HepG2 (cell line): Measurements from ENCODE around the gene RABGAP1L. TPM values are rescaled to one million over a fixed set of nuclear protein-coding genes. Genes with fewer than 3 reads are reported as not detected.

Experiments
- ATAC-seq: fragments of 200-7000 bp; cut with Tn5 transposase; 3 replicates; pipeline ENCODE4 v1.9.1; 2020; ENCODE audit warnings: mild to moderate bottlenecking, moderate library complexity
- BruUV-seq: library from RNA; stranded (reverse); fragments of 400-500 nt; replicated peaks from 2 replicates; lab custom pipeline; 2021; lab: Mats Ljungman, UMichigan
- CTCF ChIA-PET: fragments of 300-600 bp; formaldehyde crosslinking; extraction: SDS; loops from one replicate; lab custom pipeline; 2021; ENCODE audit warnings: low total read pairs, inconsistent platforms, low intra/inter-chr PET ratio; lab: Yijun Ruan, JAX
- POLR2A ChIA-PET: fragments of 350-600 bp; sonication (Branson Sonifier 250); formaldehyde crosslinking; loops from one replicate; lab custom pipeline; 2020; ENCODE audit warnings: antibody characterized with exemption, inconsistent platforms; lab: Yijun Ruan, JAX
- DNase-seq: peaks from one replicate; pipeline ENCODE4 v3.0.0-alpha.2; 2015; ENCODE audit warnings: low spot score
- FAIRE-seq: peaks from 3 replicates; lab custom pipeline; 2011; peaks lifted over from hg19 to GRCh38; lab: Jason Lieb, UNC
- H2AFZ ChIP-seq: one replicate; pipeline ENCODE4 v1.6.1; 2011; ENCODE audit warnings: low read length, inconsistent platforms
- H3K27ac ChIP-seq: fragments of 300-600 bp; 3 replicates; pipeline ENCODE4 v1.8.0; 2011; ENCODE audit warnings: mixed run types, mild to moderate bottlenecking, mixed read lengths, low read length, inconsistent platforms; ENCODE audit not compliant: insufficient read depth; ENCODE audit errors: extremely low read length
- H3K27me3 ChIP-seq, 2 experiments: fragments of 200-600 bp in 1 of 2; 2 replicates in 1 of 2; 3 replicates in 1 of 2; pipeline versions ENCODE4 v1.6.0 to v1.8.0; 2011; ENCODE audit warnings: low read length in 2 of 2, mild to moderate bottlenecking in 2 of 2, moderate library complexity in 2 of 2, inconsistent platforms in 1 of 2; ENCODE audit not compliant: insufficient read depth in 2 of 2, control insufficient read depth in 1 of 2
- H3K36me3 ChIP-seq, 2 experiments: fragments of 200-600 bp in 1 of 2; replicated peaks in 1 of 2; 2 replicates in 1 of 2; 3 replicates in 1 of 2; pipeline versions ENCODE4 v1.5.1 to v1.8.0; 2011; ENCODE audit warnings: low read length in 2 of 2, inconsistent platforms in 1 of 2; ENCODE audit not compliant: insufficient read depth in 2 of 2, control insufficient read depth in 1 of 2
- H3K4me1 ChIP-seq: 2 replicates; pipeline ENCODE4 v1.5.1; 2012; ENCODE audit warnings: low read length, inconsistent platforms; ENCODE audit not compliant: insufficient read depth
- H3K4me2 ChIP-seq: 2 replicates; pipeline ENCODE4 v1.6.0; 2011; ENCODE audit warnings: low read depth, low read length, inconsistent platforms
- H3K4me3 ChIP-seq, 3 experiments: fragments of 200-600 bp in 1 of 3; sonication (generic), shearing (Covaris generic) in 1 of 3; replicated peaks in 1 of 3; 2 replicates each; pipeline ENCODE4 v1.5.1; 2011 to 2016; ENCODE audit warnings: low read length in 3 of 3, inconsistent platforms in 2 of 3, low read depth in 2 of 3, mild to moderate bottlenecking in 2 of 3, control low read depth in 1 of 3, mixed read lengths in 1 of 3; ENCODE audit not compliant: insufficient read depth in 1 of 3
- H3K79me2 ChIP-seq: one replicate; pipeline ENCODE4 v1.6.1; 2011; ENCODE audit warnings: low read length, inconsistent platforms; ENCODE audit not compliant: insufficient read depth
- H3K9ac ChIP-seq: 2 replicates; pipeline ENCODE4 v1.6.0; 2011; ENCODE audit warnings: mild to moderate bottlenecking, low read depth, low read length, inconsistent platforms; ENCODE audit not compliant: insufficient read depth
- H3K9me3 ChIP-seq: 2 replicates; pipeline ENCODE4 v1.5.1; 2012; ENCODE audit warnings: mild to moderate bottlenecking, low read length
- H4K20me1 ChIP-seq: 2 replicates; pipeline ENCODE4 v1.6.0; 2011; ENCODE audit warnings: inconsistent platforms, mild to moderate bottlenecking, low read length, moderate library complexity; ENCODE audit not compliant: insufficient read depth
- CEBPB ChIP-seq: IDR thresholded peaks from 2 replicates; pipeline ENCODE4 v1.6.1; 2011; ENCODE audit warnings: low read depth, low read length, improper control_type of control experiment, borderline replicate concordance
- CHD4 ChIP-seq: fragments of 200-600 bp; sonication (generic); IDR thresholded peaks from 2 replicates; pipeline ENCODE4 v1.7.0; 2017; ENCODE audit warnings: mild to moderate bottlenecking, low read length, borderline replicate concordance
- EZH2 ChIP-seq: conservative IDR thresholded peaks from 2 replicates; pipeline ENCODE4 v1.6.1; 2012; ENCODE audit warnings: mild to moderate bottlenecking, low read depth, low read length, moderate library complexity
- GABPB1 ChIP-seq: IDR thresholded peaks from 2 replicates; pipeline ENCODE4 v1.6.1; 2016; ENCODE audit warnings: mild to moderate bottlenecking, missing genetic modification reagents, moderate library complexity, missing compliant biosample characterization
- HOXA9 ChIP-seq: sonication (generic); formaldehyde crosslinking; IDR thresholded peaks from 2 replicates; pipeline ENCODE4 v1.8.1; 2022; ENCODE audit warnings: missing genetic modification reagents, mild to moderate bottlenecking, moderate library complexity, borderline replicate concordance
- SP1 ChIP-seq, 2 experiments: fragments of 450-650 bp in 1 of 2; sonication (generic) in 1 of 2; formaldehyde crosslinking in 1 of 2; IDR thresholded peaks; 2 replicates each; pipeline versions ENCODE4 v1.4.0 to v1.6.1; 2016 to 2020; ENCODE audit warnings: missing genetic modification reagents in 1 of 2
- TBP ChIP-seq: sonication (generic); formaldehyde crosslinking; IDR thresholded peaks from 2 replicates; pipeline ENCODE4 v1.5.0; 2020; ENCODE audit warnings: missing genetic modification reagents
- XBP1 ChIP-seq: sonication (generic); formaldehyde crosslinking; IDR thresholded peaks from 2 replicates; pipeline ENCODE4 v1.5.0; 2020; ENCODE audit warnings: missing genetic modification reagents
- ZNF615 ChIP-seq: sonication (generic); formaldehyde crosslinking; IDR thresholded peaks from 2 replicates; pipeline ENCODE4 v1.5.0; 2020; ENCODE audit warnings: mild to moderate bottlenecking, missing genetic modification reagents, borderline replicate concordance
- ZNF782 ChIP-seq: sonication (generic); formaldehyde crosslinking; IDR thresholded peaks from 2 replicates; pipeline ENCODE4 v1.4.0; 2020; ENCODE audit warnings: missing genetic modification reagents, mild to moderate bottlenecking, borderline replicate concordance
- WGBS: methylation state at CpG from one replicate; pipeline ENCODE4 v1.1.6; 2017; ENCODE audit warnings: low lambda C conversion rate; 5-methylcytosine and 5-hydroxymethylcytosine counted together
- in situ Hi-C: cut with HindIII; loops from 2 replicates; pipeline ENCODE4 v1.10.0; 2017; ENCODE audit warnings: low pct_unique_long_range_greater_than_20kb; ENCODE audit not compliant: extremely low pct_ligation_motif_present
- intact Hi-C: fragments of 100-400 bp; cut with micrococcal nuclease; formaldehyde crosslinking; loops from one replicate; pipeline ENCODE4 v1.10.0; 2022; ENCODE audit not compliant: unreplicated experiment
- polyA plus RNA-seq, 8 experiments: library from polyadenylated mRNA; depleted of rRNA in 3 of 8; stranded (reverse) in 7 of 8; unstranded in 1 of 8; fragments of >200 nt; fragmentation: Illumina TruSeq in 4 of 8; extraction: Trizol in 4 of 8; gene quantifications; 2 replicates each; pipeline versions ENCODE4 v1.2.1 to v1.2.3, GENCODE V29; 2011 to 2016; ENCODE audit warnings: low read depth in 4 of 8, missing spikeins in 1 of 8, mixed read lengths in 1 of 8; ENCODE audit not compliant: insufficient read depth in 1 of 8
- total RNA-seq, 5 experiments: library from RNA; depleted of rRNA; stranded (reverse); fragments of >200 nt; fragmentation: Illumina TruSeq; extraction: Trizol; gene quantifications; 2 replicates each; pipeline ENCODE4 v1.2.3, GENCODE V29; 2016; ENCODE audit warnings: low read depth in 1 of 5
- TF ChIP-seq, protein P1 (sequence below): sonication (generic); formaldehyde crosslinking; IDR thresholded peaks from 2 replicates; pipeline ENCODE4 v1.4.0; 2020; ENCODE audit warnings: missing genetic modification reagents
- TF ChIP-seq, protein P2 (sequence below): sonication (generic); formaldehyde crosslinking; IDR thresholded peaks from 2 replicates; pipeline ENCODE4 v1.8.1; 2023; ENCODE audit warnings: mild to moderate bottlenecking, moderate library complexity, missing genetic modification reagents

RABGAP1L gene
- total and polyA plus RNA-seq, 2 of the 13 experiments (the other 11 are each of a cell fraction or from before 2014, with no cell fraction given) = 7.9 to 22.6 TPM

DNA sequence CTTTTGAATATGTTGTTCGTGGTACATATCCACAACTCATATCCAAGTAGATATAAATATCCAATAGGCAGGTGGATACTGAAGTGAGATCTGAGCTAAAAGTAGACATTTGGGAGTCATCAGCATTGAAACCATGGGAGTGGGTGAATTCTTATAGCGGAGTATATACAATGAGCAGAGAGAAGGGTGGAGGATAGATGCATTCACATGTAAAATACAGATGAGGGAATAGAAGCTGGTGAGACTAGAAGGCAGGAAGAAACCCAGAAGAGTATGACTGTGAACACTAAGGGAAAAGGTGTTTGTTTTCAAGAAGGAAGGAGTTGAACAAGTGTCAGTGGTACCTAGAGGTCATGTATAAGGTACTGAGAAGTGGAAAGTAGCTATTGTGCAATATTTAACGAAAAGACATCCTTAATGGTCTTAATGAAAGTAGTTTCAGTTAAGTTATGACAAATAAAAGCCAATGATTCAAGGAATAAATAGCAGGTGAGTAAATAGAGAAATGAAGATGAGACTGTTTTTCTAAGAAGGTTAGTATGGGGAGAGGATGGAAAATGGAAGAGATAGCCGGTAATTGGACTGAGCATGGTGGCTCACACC lies 658.8 kb downstream of the RABGAP1L start:
- no peaks in the 10 kb centered on the region for H4K20me1 ChIP-seq
- no peak overlapping the region for H3K4me3 ChIP-seq
- H3K79me2 ChIP-seq = no peaks in the 10 kb centered on the region
- no peak overlapping the region for H3K4me2 ChIP-seq
- DNase-seq = no peak
- BruUV-seq = no TSS peak
- intact Hi-C loops (no loop called here), in situ Hi-C loops (no loop called here)
- no peak for FAIRE-seq
- no peak overlapping the region for H3K9ac ChIP-seq
- no peak overlapping the region for H3K27ac ChIP-seq
- H3K27me3 ChIP-seq = no peaks in the 10 kb centered on the region
- CTCF ChIA-PET = no interaction called here
- no peaks in the 10 kb centered on the region for H3K36me3 ChIP-seq
- peaks cover 3% of the 10 kb centered on the region for H3K4me1 ChIP-seq
- H2AFZ ChIP-seq = no peak overlapping the region
- TF ChIP-seq CEBPB (peak; percentile 77; the same call in 1 of the 2 replicates), EZH2 (no peak)
- POLR2A ChIA-PET = no interaction called here
- WGBS = 79% methylated on average over 4 of the region's 4 CpGs
- ATAC-seq = no peak
- no peaks in the 10 kb centered on the region for H3K9me3 ChIP-seq

DNA sequence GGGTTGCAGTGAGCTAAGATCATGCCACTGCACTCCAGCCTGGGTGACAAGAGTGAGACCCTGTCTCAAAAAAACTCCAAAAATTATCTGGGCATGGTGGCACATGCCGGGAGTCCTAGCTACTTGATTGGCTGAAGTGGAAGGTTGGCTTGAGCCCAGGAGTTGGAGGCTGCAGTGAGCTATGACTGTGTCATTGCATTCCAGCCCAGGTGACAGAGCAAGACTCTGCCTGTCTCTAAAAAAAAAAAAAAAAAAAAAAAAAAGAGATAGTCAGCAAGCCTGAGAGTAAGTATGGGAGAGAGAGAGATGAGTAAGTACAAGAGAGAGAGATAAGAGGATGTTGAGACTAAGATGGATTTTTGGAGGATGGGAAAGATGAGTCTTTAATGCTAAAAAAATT lies 659.6 kb downstream of the RABGAP1L start:
- in situ Hi-C loops (no loop called here), intact Hi-C loops (no loop called here)
- Histone ChIP-seq H3K9me3 (no peaks in the 10 kb centered on the region), H3K27me3 (no peaks in the 10 kb centered on the region), H2AFZ (no peak overlapping the region), H3K4me2 (no peak overlapping the region), H3K4me3 (no peak overlapping the region), H3K9ac (no peak overlapping the region), H3K27ac (no peak overlapping the region), H3K36me3 (no peaks in the 10 kb centered on the region), H3K4me1 (no peaks in the 10 kb centered on the region), H3K79me2 (no peaks in the 10 kb centered on the region), H4K20me1 (no peaks in the 10 kb centered on the region)
- WGBS = 93% methylated on average over 1 of the region's 1 CpG
- no peak for ATAC-seq
- POLR2A ChIA-PET = no interaction called here
- BruUV-seq = no TSS peak
- no peak for DNase-seq
- CTCF ChIA-PET = no interaction called here
- no peak for FAIRE-seq
- no peak for TF ChIP-seq GABPB1
- TF ChIP-seq, protein P1, sequence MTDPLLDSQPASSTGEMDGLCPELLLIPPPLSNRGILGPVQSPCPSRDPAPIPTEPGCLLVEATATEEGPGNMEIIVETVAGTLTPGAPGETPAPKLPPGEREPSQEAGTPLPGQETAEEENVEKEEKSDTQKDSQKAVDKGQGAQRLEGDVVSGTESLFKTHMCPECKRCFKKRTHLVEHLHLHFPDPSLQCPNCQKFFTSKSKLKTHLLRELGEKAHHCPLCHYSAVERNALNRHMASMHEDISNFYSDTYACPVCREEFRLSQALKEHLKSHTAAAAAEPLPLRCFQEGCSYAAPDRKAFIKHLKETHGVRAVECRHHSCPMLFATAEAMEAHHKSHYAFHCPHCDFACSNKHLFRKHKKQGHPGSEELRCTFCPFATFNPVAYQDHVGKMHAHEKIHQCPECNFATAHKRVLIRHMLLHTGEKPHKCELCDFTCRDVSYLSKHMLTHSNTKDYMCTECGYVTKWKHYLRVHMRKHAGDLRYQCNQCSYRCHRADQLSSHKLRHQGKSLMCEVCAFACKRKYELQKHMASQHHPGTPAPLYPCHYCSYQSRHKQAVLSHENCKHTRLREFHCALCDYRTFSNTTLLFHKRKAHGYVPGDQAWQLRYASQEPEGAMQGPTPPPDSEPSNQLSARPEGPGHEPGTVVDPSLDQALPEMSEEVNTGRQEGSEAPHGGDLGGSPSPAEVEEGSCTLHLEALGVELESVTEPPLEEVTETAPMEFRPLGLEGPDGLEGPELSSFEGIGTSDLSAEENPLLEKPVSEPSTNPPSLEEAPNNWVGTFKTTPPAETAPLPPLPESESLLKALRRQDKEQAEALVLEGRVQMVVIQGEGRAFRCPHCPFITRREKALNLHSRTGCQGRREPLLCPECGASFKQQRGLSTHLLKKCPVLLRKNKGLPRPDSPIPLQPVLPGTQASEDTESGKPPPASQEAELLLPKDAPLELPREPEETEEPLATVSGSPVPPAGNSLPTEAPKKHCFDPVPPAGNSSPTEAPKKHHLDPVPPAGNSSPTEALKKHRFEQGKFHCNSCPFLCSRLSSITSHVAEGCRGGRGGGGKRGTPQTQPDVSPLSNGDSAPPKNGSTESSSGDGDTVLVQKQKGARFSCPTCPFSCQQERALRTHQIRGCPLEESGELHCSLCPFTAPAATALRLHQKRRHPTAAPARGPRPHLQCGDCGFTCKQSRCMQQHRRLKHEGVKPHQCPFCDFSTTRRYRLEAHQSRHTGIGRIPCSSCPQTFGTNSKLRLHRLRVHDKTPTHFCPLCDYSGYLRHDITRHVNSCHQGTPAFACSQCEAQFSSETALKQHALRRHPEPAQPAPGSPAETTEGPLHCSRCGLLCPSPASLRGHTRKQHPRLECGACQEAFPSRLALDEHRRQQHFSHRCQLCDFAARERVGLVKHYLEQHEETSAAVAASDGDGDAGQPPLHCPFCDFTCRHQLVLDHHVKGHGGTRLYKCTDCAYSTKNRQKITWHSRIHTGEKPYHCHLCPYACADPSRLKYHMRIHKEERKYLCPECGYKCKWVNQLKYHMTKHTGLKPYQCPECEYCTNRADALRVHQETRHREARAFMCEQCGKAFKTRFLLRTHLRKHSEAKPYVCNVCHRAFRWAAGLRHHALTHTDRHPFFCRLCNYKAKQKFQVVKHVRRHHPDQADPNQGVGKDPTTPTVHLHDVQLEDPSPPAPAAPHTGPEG (CRISPR knock-in tag) = no peak
- no peak for TF ChIP-seq XBP1 (CRISPR knock-in tag)
- TF ChIP-seq, protein P2, sequence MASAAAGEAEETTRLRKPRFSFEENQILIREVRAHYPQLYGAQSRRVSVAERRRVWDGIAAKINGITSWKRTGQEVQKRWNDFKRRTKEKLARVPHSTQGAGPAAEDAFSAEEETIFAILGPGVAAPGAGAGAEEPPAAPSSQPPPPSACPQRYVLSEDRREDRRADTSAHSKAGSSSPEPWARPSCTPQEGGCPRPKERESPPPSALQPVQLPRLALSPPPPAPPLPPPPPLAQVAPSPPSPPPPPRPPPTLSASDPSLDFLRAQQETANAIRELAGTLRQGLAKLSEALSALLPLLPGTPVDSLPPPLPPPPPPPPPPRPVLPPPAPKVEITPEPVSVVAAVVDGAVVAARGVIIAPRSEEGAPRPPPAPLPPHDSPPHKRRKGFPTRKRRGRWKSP (CRISPR knock-in tag) = no peak
- TF ChIP-seq SP1 (IDR thresholded peaks at IDR 0.05) = no peak
- TF ChIP-seq SP1 (CRISPR knock-in tag; IDR thresholded peaks at IDR 0.05) = no peak
- TF ChIP-seq HOXA9 (CRISPR knock-in tag) = no peak
- TF ChIP-seq TBP = no peak
- no peak for TF ChIP-seq ZNF615 (CRISPR knock-in tag)
- no peak for TF ChIP-seq CHD4
- TF ChIP-seq ZNF782 (CRISPR knock-in tag) = no peak
